Heart left ventricle (tissue), 16 donors: ENCODE measurements around the gene EDC4. TPM values are rescaled to one million over a fixed set of nuclear protein-coding genes. Genes with fewer than 3 reads are reported as not detected.
"Not testable (repeated sequence)": the region's sequence is repeated elsewhere in the genome, so short reads cannot be mapped to it uniquely, and the experiment has no call there.

Experiments used
- ATAC-seq, 4 donors: fragments of 200-7000 bp; cut with Tn5 transposase; one replicate each; pipeline ENCODE4 v1.9.1; 2020 to 2022; ENCODE audit warnings: moderate library complexity in 4 of 4, mild to moderate bottlenecking in 3 of 4, moderate number of reproducible peaks in 1 of 4
- DNase-seq, 5 donors: peaks; one replicate each; pipeline ENCODE4 v3.0.0-alpha.2; 2020
- H3K27ac ChIP-seq, 12 donors: fragments of 200-600 bp; sonication (generic) in 4 of 12; one replicate each; pipeline versions ENCODE4 v1.5.0 to v1.8.0; 2016 to 2022; ENCODE audit warnings: mild to moderate bottlenecking in 2 of 12
- H3K27me3 ChIP-seq, 9 donors: fragments of 200-600 bp; sonication (generic) in 2 of 9; one replicate each; pipeline versions ENCODE4 v1.5.1 to v1.8.0; 2016 to 2022; ENCODE audit warnings: mild to moderate bottlenecking in 3 of 9
- H3K36me3 ChIP-seq, 9 donors: fragments of 200-600 bp; sonication (generic) in 2 of 9; one replicate each; pipeline versions ENCODE4 v1.5.0 to v1.8.0; 2018 to 2022; ENCODE audit warnings: mild to moderate bottlenecking in 2 of 9
- H3K4me1 ChIP-seq, 12 donors: fragments of 200-600 bp; sonication (generic) in 4 of 12; one replicate each; pipeline versions ENCODE4 v1.5.0 to v1.8.0; 2016 to 2022; ENCODE audit warnings: mild to moderate bottlenecking in 3 of 12
- H3K4me3 ChIP-seq, 12 donors: fragments of 200-600 bp; sonication (generic) in 4 of 12; one replicate each; pipeline versions ENCODE4 v1.5.0 to v1.8.0; 2017 to 2022; ENCODE audit warnings: mild to moderate bottlenecking in 9 of 12, moderate library complexity in 4 of 12
- H3K9me3 ChIP-seq, 12 donors: fragments of 200-600 bp; sonication (generic) in 4 of 12; one replicate each; pipeline versions ENCODE4 v1.5.0 to v1.8.0; 2016 to 2022; ENCODE audit warnings: mild to moderate bottlenecking in 1 of 12
- POLR2A ChIP-seq, 2 donors: fragments of 450-650 bp; IDR thresholded peaks; one replicate each; pipeline ENCODE4 v1.6.1; 2017; ENCODE audit warnings: antibody characterized with exemption in 2 of 2, mild to moderate bottlenecking in 2 of 2, moderate library complexity in 2 of 2
- WGBS, 4 donors: extraction: QIAGEN DNeasy Blood & Tissue Kit in 2 of 4; methylation state at CpG; one replicate each; pipeline versions ENCODE4 v1.1.5 to v1.1.7; 2013 to 2018; 5-methylcytosine and 5-hydroxymethylcytosine counted together
- intact Hi-C, 10 donors: fragments of 100-400 bp; cut with DNase I; formaldehyde crosslinking; loops; one replicate each; pipeline versions ENCODE4 v1.11.1 to v1.14.2; 2022
- polyA plus RNA-seq, 2 donors: library from polyadenylated mRNA; stranded (reverse); fragments of 200-250 nt; gene quantifications; one replicate each; pipeline ENCODE4 v1.2.3, GENCODE V29; 2013
- total RNA-seq, 9 donors: library from RNA; depleted of rRNA in 2 of 9; stranded (reverse); fragments of >200 nt in 2 of 9; fragmentation: NEBNext Ultra II Directional in 3 of 9; extraction: Animal tissue kit (Norgen Biotek cat#: 25700) in 3 of 9; gene quantifications; one replicate each; pipeline versions ENCODE4 v1.1.0 to v1.2.4, GENCODE V29; 2016 to 2023
- TF ChIP-seq, protein P1 (sequence below), 12 donors: fragments of 200-600 bp; sonication (generic) in 4 of 12; IDR thresholded peaks; one replicate each; pipeline versions ENCODE4 v1.5.0 to v1.8.0; 2018 to 2022; ENCODE audit warnings: antibody characterized with exemption in 12 of 12, mild to moderate bottlenecking in 5 of 12
- donor health status: ischemic (EF 13 %, LVEDD 7.1; RV severe dilation, severe dysfunction).
- donor health status: healthy with polysubstance abuse.
- donor health status: DM: no; HTN: yes; CAD: no.
- donor health status: DM: no; HTN: no; CAD: no.
- donor health status: ischemic (EF 25% LVEDD 6.9; RV normal size, moderate dysfunction).
- donor health status: ischemic (EF 25% LVEDD 5.7; RV mildly dilated, moderate dysfunction).
- donor health status: healthy.
- donor health status: DM: yes; HTN: yes; CAD: no.
- donor health status: ischemic (EF 35%, LVEDD 5.7; RV mildly dilated, moderate dysfunction).
- donor health status: nonischemic (EF 11% LVEDD 7.7; RV severe dilation, severe dysfunction).
- donor health status: DM: yes; HTN: yes; CAD: no.
- donor health status: PGD.
- donor health status: ischemic (EF 29% LVEDD 5.4; RV normal size, mild dysfunction).
- donor health status: nonischemic (EF 23%, LVEDD 6.1; RV moderate dilation, normal function).

Gene EDC4
- total and polyA plus RNA-seq, 11 donors: 26.2 to 42.5 (median 32.0) TPM

DNA sequence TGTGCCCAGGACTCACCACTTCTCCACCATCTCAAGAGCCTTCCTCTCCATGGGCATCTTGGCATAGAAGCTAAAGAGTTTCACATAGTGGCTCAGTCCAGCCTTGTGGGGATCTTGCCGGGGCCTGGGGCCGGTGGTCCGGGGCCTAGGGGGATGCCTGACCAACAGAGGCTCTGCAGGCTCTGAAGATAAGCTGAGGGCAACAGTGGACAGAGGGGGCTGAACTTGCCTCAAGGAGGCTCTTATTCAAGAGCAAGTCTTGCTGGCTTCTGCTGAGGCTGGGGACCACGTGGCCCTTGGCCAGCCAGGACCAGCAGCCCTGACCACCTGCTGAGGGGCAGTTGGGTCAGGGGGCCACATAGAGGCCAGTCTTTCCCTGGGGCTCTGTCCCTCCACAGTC lies 44.2 kb upstream of the EDC4 start:
- Histone ChIP-seq H3K4me3 (no peak overlapping the region), H3K27ac (no peak overlapping the region), H3K4me1 (peaks cover 0 to 13% (median 8%) of the 10 kb centered on the region in 12 donors), H3K9me3 (no peaks in the 10 kb centered on the region), H3K27me3 (no peaks in the 10 kb centered on the region), H3K36me3 (peaks cover 0 to 58% (median 40%) of the 10 kb centered on the region in 9 donors)
- DNase-seq (peak in 1 of 5 donors; percentile 39), ATAC-seq (no peak)
- WGBS, 4 donors: 94 to 96% (median 96%) methylated on average over 4 of the region's 4 CpGs; no CpG with 5 or more reads in 1 of the 4 donors
- TF ChIP-seq POLR2A (IDR thresholded peaks at IDR 0.05): no peak
- TF ChIP-seq, protein P1, sequence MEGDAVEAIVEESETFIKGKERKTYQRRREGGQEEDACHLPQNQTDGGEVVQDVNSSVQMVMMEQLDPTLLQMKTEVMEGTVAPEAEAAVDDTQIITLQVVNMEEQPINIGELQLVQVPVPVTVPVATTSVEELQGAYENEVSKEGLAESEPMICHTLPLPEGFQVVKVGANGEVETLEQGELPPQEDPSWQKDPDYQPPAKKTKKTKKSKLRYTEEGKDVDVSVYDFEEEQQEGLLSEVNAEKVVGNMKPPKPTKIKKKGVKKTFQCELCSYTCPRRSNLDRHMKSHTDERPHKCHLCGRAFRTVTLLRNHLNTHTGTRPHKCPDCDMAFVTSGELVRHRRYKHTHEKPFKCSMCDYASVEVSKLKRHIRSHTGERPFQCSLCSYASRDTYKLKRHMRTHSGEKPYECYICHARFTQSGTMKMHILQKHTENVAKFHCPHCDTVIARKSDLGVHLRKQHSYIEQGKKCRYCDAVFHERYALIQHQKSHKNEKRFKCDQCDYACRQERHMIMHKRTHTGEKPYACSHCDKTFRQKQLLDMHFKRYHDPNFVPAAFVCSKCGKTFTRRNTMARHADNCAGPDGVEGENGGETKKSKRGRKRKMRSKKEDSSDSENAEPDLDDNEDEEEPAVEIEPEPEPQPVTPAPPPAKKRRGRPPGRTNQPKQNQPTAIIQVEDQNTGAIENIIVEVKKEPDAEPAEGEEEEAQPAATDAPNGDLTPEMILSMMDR (IDR thresholded peaks at IDR 0.05): no peak
- intact Hi-C loops: loop anchor here in 1 of 10 donors (5.0 kb wide), 2 partner anchors 156 to 214 kb away; no protein-coding TSS in a partner anchor

DNA sequence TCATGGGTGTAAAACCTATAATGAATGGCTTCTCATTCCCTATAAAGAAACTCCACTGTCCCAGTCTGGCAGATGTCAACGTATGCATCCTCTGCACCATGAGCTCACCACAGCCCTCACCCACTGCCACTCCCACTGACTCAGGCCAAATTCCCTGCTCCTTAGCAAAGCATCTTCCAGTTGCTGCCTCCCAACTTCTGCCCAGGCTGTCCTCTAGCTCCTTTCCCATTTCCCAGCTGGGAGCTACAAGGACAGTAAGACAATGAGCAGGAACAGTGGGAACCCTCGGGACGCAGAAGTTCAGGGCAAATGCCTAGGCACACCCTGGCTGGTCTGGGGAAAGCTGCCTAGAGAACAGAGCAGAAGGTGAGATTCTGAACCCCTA lies 39.8 kb upstream of the EDC4 start:
- ATAC-seq: peak in 2 of 4 donors; percentile 1 to 16
- Histone ChIP-seq H3K27me3 (no peaks in the 10 kb centered on the region), H3K9me3 (no peaks in the 10 kb centered on the region), H3K36me3 (peaks cover 0 to 43% (median 40%) of the 10 kb centered on the region in 9 donors), H3K4me1 (peaks cover 0 to 19% (median 14%) of the 10 kb centered on the region in 12 donors), H3K4me3 (peak overlapping the region; percentile 60 to 94 (median 81)), H3K27ac (peak overlapping the region in 10 of 12 donors; percentile 1 to 86 (median 72))
- TF ChIP-seq, protein P1 (IDR thresholded peaks at IDR 0.05): no peak
- no peak for TF ChIP-seq POLR2A (IDR thresholded peaks at IDR 0.05)
- WGBS, 4 donors: 0 to 2% (median 0%) methylated on average over 3 of the region's 3 CpGs
- peak in 1 of 5 donors; percentile 18 for DNase-seq
- intact Hi-C loops: loop anchor here in 7 of 10 donors (5.0 to 10.0 kb wide), 5 partner anchors 39 to 168 kb away; partner anchors contain the start of genes EDC4 (in 2 of the 7), ACD (in 1 of the 7), C16orf86 (in 1 of the 7) and ENKD1 (in 1 of the 7)

DNA sequence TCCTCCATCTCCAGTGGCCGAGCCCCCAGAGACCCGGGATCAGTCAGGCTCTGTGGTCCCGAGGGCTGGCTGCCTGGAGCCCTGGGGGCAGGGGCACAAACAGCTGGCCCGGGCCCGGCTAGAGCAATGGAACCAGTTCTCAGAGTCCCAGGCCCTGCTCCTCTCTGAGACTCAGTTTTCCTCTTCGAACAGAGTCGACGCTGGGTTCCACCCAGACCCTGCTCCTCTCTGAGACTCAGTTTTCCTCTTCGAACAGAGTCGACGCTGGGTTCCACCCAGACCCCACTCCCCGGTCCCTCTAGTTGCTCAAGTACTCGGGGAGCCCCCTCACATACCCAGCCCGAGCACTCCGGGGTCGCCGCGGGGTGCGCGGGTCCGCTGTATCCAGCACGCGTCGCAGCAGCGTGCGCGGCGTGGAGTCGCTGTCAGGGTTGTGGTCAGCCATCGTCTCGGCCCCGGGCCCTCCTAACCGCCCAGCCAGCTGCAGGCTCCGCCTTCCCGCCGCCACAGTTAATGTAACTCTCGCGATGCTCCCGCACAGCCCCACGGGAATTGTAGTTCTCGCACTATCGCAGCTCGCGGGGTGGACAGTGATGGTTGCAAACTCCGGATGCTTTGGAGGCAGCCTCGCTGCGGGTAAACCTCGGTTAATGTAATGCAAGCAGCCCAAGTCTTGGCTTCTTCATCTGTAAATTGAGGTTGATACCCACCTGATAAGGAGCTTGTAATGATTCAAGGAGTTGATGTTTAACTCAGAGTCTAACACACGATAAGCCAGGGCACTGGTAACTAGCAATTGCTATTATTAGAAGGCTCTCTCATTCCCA lies 39.2 kb upstream of the EDC4 start:
- Histone ChIP-seq H3K27me3 (no peaks in the 10 kb centered on the region), H3K4me1 (peaks cover 0 to 19% (median 14%) of the 10 kb centered on the region in 12 donors), H3K4me3 (peak overlapping the region; percentile 60 to 94 (median 81)), H3K9me3 (no peaks in the 10 kb centered on the region), H3K27ac (peak overlapping the region in 11 of 12 donors; percentile 3 to 86 (median 71)), H3K36me3 (peaks cover 0 to 36% (median 34%) of the 10 kb centered on the region in 9 donors)
- 0 to 1% (median 1%) methylated on average over 22 to 49 of the region's 49 CpGs for WGBS, 4 donors
- peak; percentile 45 to 63 for TF ChIP-seq POLR2A (IDR thresholded peaks at IDR 0.05)
- TF ChIP-seq, protein P1 (IDR thresholded peaks at IDR 0.05): peak in 1 of 12 donors; percentile 21
- peak; percentile 96 to 99 (median 98) for ATAC-seq
- intact Hi-C loops: loop anchor here in 7 of 10 donors (5.0 to 10.0 kb wide), 5 partner anchors 39 to 169 kb away; partner anchors contain the start of genes EDC4 (in 2 of the 7), ACD (in 1 of the 7), C16orf86 (in 1 of the 7) and ENKD1 (in 1 of the 7)
- peak; percentile 94 to 98 (median 95) for DNase-seq

DNA sequence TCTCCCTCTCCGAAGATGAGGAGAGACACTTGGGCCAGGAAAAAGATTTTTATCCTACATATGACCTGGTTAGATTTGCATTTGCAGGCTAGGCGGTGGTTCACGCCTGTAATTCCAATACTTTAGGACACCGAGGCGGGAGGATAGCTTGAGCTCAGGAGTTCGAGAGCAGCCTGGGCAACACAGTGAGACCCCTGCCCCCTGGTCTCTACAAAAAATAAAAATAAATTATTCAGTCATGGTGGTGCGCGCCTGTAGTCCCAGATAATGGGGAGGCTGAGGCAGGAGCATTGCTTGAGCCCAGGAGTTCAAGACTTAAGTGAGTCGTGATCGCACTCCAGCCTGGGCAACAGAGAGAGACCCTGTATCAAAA lies 38.6 kb upstream of the EDC4 start:
- intact Hi-C loops: loop anchor here in 7 of 10 donors (5.0 to 10.0 kb wide), 5 partner anchors 38 to 169 kb away; partner anchors contain the start of genes EDC4 (in 2 of the 7), ACD (in 1 of the 7), C16orf86 (in 1 of the 7) and ENKD1 (in 1 of the 7)

DNA sequence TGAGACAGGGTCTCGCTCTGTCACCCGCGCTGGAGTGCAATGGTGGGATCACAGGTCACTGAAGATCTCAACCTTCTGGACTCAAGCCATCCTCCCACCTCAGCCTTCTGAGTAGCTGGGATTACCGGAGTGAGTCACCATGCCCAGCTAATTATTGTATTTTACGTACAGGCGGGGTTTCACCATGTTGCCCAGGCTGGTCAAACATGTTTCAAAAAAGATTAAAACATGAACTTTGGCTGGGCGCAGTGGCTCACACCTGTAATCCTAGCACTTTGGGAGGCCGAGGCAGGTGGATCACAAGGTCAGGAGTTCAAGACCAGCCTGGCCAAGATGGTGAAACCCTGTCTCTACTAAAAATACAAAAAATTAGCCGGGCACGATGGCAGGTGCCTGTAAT lies 35.7 kb upstream of the EDC4 start:
- peaks cover 0 to 25% (median 15%) of the 10 kb centered on the region in 12 donors for H3K4me1 ChIP-seq
- not testable (repeated sequence) for ATAC-seq, H3K4me3 ChIP-seq, H3K27ac ChIP-seq, H3K36me3 ChIP-seq, H3K27me3 ChIP-seq, DNase-seq, H3K9me3 ChIP-seq
- 90 to 96% (median 94%) methylated on average over 10 of the region's 10 CpGs for WGBS, 4 donors
- intact Hi-C loops: loop anchor here in 2 of 10 donors (10.0 kb wide), 2 partner anchors 162 to 172 kb away; partner anchors contain the start of genes ACD (in 1 of the 2), C16orf86 (in 1 of the 2), ENKD1 (in 1 of the 2) and PARD6A (in 1 of the 2)

More for the DNA sequence above, 38.6 kb upstream of the EDC4 start:
- ATAC-seq (no peak), DNase-seq (no peak)
- Histone ChIP-seq H3K27ac (peak overlapping the region in 11 of 12 donors; percentile 3 to 86 (median 71)), H3K9me3 (no peaks in the 10 kb centered on the region), H3K4me3 (peak overlapping the region in 11 of 12 donors; percentile 60 to 94 (median 86)), H3K4me1 (peaks cover 0 to 19% (median 14%) of the 10 kb centered on the region in 12 donors), H3K27me3 (no peaks in the 10 kb centered on the region), H3K36me3 (peaks cover 0 to 30% (median 28%) of the 10 kb centered on the region in 9 donors)
- 71 to 79% (median 75%) methylated on average over 10 of the region's 10 CpGs for WGBS, 4 donors
- TF ChIP-seq, protein P1 (IDR thresholded peaks at IDR 0.05): no peak
- TF ChIP-seq POLR2A (IDR thresholded peaks at IDR 0.05): no peak
